ENCODE measurements around the gene SGMS2.
"Not testable (repeated sequence)": the region's sequence is repeated elsewhere in the genome, so short reads cannot be mapped to it uniquely, and the experiment has no call there.

SGMS2 gene

DNA sequence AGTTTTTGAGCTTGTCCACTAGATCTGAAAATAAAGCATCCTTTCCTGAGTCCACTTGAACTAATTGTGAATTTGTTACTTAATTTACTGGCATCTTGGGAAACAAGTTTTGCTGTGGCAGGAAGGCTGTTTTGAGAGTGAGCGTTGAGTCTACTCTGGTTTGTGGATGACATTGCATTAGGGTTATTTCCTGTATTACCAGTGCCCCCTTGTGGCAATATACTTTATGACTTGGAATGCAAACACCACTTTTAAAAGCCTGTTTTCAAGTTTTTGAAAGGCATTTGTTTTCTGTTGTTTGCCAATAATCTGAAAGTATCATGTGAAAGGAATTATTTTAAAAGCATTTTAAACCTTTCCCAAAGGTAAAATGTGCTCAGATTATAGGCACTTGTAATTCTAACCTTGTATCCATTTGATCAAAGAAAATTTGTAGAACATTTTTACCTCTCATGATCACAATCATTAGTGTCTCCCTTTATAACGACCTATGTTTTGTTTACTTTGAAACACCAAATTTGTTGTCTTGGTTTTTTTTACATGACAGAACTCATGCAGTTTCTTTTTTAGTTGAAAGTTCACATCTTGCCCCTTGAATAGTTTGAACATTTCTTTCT, 88.7 kb downstream of the SGMS2 start:
- DNase-seq, result peak; percentile 71

DNA sequence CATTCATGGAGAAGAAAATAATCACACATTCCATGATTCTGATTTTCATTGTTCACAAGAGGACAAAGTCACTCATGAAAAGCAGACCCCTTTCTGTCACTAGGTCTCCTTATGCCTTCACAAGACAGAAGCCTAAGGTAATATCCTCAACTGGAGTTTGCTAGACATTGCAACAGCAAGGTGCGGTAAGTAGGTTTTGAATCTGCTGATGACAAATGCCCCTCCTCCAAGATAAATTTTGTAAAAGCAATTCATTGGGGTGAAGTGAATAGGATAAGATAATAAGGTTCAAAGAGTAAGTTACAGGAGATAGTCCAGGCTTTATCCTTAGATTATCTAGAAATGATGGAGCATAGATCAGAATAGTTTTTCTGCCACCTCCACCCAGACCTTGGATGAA, 90.5 kb downstream of the SGMS2 start:
- DNase-seq, result no peak

- DNase-seq, result no peak
Observed at GRCh38 chr4:107916623-107917022, 91.9 kb downstream of the SGMS2 start.

DNA sequence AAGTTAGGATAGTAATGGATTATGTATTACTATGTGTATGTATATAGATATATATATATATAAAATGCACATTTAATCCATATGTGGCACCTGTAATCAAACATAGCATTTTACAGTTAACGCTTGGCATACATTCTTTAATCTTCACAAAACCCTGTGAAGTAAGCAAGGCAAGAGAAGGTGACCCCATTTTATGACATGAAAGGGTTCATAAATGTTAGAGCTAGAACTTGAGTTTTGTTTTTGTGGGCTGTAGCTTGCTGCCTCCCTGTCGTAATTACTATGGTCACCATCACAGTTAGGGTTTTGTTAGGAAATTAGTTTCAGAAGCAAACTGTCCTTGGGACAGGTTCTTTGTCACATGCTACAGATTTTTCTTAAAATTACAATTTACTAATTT, 92.8 kb downstream of the SGMS2 start:
- no peak for DNase-seq

DNA sequence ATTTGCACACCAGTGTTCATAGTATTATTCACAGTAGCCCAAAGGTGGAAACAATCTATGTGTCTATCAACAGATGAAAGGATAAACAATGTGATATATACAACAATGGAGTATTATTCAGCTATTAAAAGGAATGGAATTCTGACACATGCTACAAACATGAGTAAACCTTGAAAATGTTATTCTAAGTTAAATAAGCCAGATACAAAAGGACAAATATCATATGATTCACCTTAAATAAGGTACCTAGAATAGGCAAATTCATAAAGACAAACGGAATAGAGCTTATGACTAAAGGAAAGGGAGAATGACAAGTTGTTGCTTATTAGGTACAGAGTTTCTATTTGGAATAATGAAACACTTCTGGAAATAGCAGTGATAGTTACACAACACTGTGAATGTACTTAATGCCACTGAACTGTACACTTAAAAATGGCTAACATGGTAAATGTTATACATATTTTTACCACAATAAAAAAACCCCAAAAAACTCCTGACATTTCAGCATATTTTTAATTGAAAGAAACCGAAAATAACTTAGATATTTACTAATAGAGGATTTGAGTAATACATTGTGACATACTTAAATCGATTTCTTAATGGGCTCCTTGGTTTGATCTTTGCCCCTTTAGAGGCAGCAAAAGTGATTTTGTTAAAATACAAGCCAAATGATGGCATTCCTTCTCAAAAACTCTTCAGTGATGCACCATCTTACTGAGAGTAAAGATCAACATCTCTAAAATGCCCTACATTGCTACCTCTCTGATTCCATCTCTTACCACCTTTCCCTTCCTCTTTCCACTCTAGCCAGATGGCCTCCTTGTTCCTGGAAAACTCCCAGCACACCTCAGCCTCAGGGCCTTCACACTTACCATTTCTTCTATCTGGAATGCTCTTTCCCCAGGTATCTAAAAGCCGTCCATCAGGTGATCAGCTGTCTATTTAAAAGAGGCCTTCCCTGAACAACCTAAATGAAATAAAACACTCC, 98.0 kb downstream of the SGMS2 start:
- DNase-seq, result no peak

GRCh38 chr4:107925713-107926112, 101.0 kb downstream of the SGMS2 start:
- DNase-seq, result not testable (repeated sequence)

- not testable (repeated sequence) for DNase-seq
Observed at GRCh38 chr4:107926875-107927274, 102.1 kb downstream of the SGMS2 start.

DNA sequence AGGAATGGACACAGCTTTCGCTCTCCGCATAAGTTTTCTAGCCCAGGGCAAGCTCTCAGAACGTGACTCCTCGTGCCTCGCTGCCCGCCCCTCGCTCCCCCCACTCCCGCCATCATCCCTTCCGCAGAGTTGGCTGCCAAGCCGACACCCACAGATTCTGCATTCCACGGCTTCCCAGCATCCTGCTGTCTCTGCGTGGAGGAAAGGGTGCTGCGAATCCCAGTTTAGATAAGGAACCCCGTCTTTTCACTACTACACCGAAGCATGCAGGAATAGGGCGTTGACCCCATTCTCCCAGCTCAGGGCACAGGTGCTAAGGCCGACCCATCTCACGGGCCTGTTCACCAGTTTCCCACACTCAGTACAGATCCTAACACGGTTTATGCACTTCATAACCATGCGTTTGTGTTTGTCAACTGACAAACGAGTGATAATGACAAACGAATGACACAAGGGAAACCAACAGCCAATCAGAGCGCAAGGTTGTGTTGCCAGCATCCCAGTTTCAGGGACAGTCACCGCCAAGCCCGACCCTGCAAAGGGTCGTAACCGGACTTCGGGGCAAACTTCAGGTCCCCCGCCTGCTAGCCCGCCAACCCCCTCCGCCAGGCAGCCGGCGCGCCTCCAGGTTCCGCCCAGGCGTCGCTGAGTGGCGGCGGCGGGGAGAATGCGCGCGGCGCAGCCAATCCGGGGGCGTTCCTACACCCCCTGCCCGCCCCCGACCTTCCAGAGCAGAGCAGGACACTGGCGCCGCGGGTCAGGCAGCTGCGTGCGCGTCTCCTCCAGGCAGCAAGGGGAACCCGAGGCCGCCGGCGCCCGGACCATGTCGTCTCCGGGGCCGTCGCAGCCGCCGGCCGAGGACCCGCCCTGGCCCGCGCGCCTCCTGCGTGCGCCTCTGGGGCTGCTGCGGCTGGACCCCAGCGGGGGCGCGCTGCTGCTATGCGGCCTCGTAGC, 106.4 kb downstream of the SGMS2 start, which contains the start of gene CYP2U1:
TSS of gene CYP2U1 (plus strand) at position 729 of the 954 bp plus-strand sequence. CDS start at position 824, 95 bp downstream.
- peak; percentile 80 for DNase-seq

- DNase-seq, result no peak
Observed at GRCh38 chr4:107931775-107932321, 107.1 kb downstream of the SGMS2 start.

- DNase-seq, result peak; percentile 53
Observed at GRCh38 chr4:107935246-107935645, 110.5 kb downstream of the SGMS2 start.

DNA sequence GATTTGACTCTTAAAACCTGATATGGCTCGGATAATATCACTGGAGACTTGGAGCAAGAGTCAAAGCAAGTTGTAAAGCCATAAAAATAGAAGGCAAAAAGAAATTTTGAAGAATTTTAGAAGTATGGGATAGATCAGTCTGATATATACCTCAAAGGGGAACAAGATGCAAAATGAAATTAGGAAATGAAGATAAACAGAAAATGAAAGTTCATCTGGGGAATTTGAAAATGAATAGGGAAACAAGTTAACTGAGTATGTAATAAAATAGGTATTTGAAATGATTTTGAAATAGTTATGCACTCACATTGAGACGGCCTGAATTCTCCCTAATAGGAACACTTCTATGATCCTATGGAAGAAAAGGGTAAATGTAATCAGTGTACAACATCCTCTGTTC, 112.3 kb downstream of the SGMS2 start:
- DNase-seq, result no peak

GRCh38 chr4:107939307-107939706, 114.6 kb downstream of the SGMS2 start:
- DNase-seq, result peak; percentile 70

- DNase-seq, result no peak
Observed at GRCh38 chr4:107945809-107946208, 121.1 kb downstream of the SGMS2 start.

GRCh38 chr4:107950746-107951540, 126.2 kb downstream of the SGMS2 start:
- no peak for DNase-seq

- peak; percentile 88 for DNase-seq
Observed at GRCh38 chr4:107951551-107951950, 126.8 kb downstream of the SGMS2 start.

GRCh38 chr4:107956011-107956410, 131.3 kb downstream of the SGMS2 start:
- DNase-seq, result peak; percentile 39

Data from fibroblast of skin of scalp (primary cell).